ENCODE measurements around the gene UBE3D. TPM values are rescaled to one million over a fixed set of nuclear protein-coding genes. Genes with fewer than 3 reads are reported as not detected.
A peak's percentile ranks its signal among the peaks of the same experiment; 100 is the strongest.

The UBE3D gene
- total and polyA plus RNA-seq, 7 donors: 1.6 to 10.7 (median 8.0) TPM

- H3K27ac ChIP-seq: no peak overlapping the region
- no peak for TF ChIP-seq POLR2A (IDR thresholded peaks at IDR 0.05)
- TF ChIP-seq POLR2AphosphoS5 (IDR thresholded peaks at IDR 0.05): no peak
- TF ChIP-seq CTCF (IDR thresholded peaks at IDR 0.05): no peak
- no peak for TF ChIP-seq EP300 (IDR thresholded peaks at IDR 0.05)
- H3K4me1 ChIP-seq: peaks cover 0 to 17% (median 8%) of the 10 kb centered on the region in 4 donors
- no peak overlapping the region for H3K4me3 ChIP-seq
- no peak for DNase-seq
- H3K36me3 ChIP-seq: peaks cover 0 to 20% (median 2%) of the 10 kb centered on the region in 4 donors
- intact Hi-C loops (cut with DNase I): no loop called here
- WGBS, 2 donors: 94 to 96% methylated on average over 3 of the region's 3 CpGs
- H3K9me3 ChIP-seq: no peaks in the 10 kb centered on the region
- H3K27me3 ChIP-seq: no peaks in the 10 kb centered on the region
Observed at GRCh38 chr6:83098589-83098988, 32.9 kb upstream of the UBE3D start.

- TF ChIP-seq POLR2AphosphoS5 (IDR thresholded peaks at IDR 0.05) (no peak), CTCF (IDR thresholded peaks at IDR 0.05) (no peak), EP300 (IDR thresholded peaks at IDR 0.05) (no peak), POLR2A (IDR thresholded peaks at IDR 0.05) (no peak)
- Histone ChIP-seq H3K27ac (peak overlapping the region in 1 of 4 donors; percentile 20), H3K36me3 (peaks cover 0 to 13% (median 2%) of the 10 kb centered on the region in 4 donors), H3K4me3 (no peak overlapping the region), H3K4me1 (peaks cover 0 to 21% (median 10%) of the 10 kb centered on the region in 4 donors), H3K27me3 (no peaks in the 10 kb centered on the region), H3K9me3 (no peaks in the 10 kb centered on the region)
- intact Hi-C loops (cut with DNase I): no loop called here
- DNase-seq: no peak
- WGBS, 2 donors: 94 to 95% methylated on average over 1 of the region's 1 CpG
Observed at GRCh38 chr6:83097675-83098074, 32.0 kb upstream of the UBE3D start.

GRCh38 chr6:83097204-83097603, 31.6 kb upstream of the UBE3D start:
- 97 to 98% methylated on average over 2 of the region's 2 CpGs for WGBS, 2 donors
- intact Hi-C loops (cut with DNase I): no loop called here
- peaks cover 0 to 9% (median 0%) of the 10 kb centered on the region in 4 donors for H3K36me3 ChIP-seq
- no peaks in the 10 kb centered on the region for H3K9me3 ChIP-seq
- H3K27me3 ChIP-seq: no peaks in the 10 kb centered on the region
- no peak for TF ChIP-seq CTCF (IDR thresholded peaks at IDR 0.05)
- no peak for TF ChIP-seq EP300 (IDR thresholded peaks at IDR 0.05)
- TF ChIP-seq POLR2A (IDR thresholded peaks at IDR 0.05): no peak
- no peak for TF ChIP-seq POLR2AphosphoS5 (IDR thresholded peaks at IDR 0.05)
- no peak for DNase-seq
- peak overlapping the region in 1 of 4 donors; percentile 20 for H3K27ac ChIP-seq
- no peak overlapping the region for H3K4me3 ChIP-seq
- peaks cover 0 to 26% (median 14%) of the 10 kb centered on the region in 4 donors for H3K4me1 ChIP-seq

GRCh38 chr6:83096791-83097190, 31.1 kb upstream of the UBE3D start:
- Histone ChIP-seq H3K27me3 (no peaks in the 10 kb centered on the region), H3K36me3 (peaks cover 0 to 7% (median 0%) of the 10 kb centered on the region in 4 donors), H3K27ac (peak overlapping the region in 1 of 4 donors; percentile 22), H3K4me3 (no peak overlapping the region), H3K9me3 (no peaks in the 10 kb centered on the region), H3K4me1 (peaks cover 0 to 30% (median 15%) of the 10 kb centered on the region in 4 donors)
- TF ChIP-seq POLR2A (IDR thresholded peaks at IDR 0.05) (no peak), EP300 (IDR thresholded peaks at IDR 0.05) (no peak), POLR2AphosphoS5 (IDR thresholded peaks at IDR 0.05) (no peak), CTCF (IDR thresholded peaks at IDR 0.05) (no peak)
- no peak for DNase-seq
- 87 to 90% methylated on average over 2 of the region's 2 CpGs for WGBS, 2 donors
- intact Hi-C loops (cut with DNase I): no loop called here

Measured in sigmoid colon (tissue), 7 donors.